GM19351 (cell line): ENCODE results near the gene CDK2AP2.

Source experiments
- ATAC-seq: cut with Tn5 transposase; IDR thresholded peaks from one replicate; pipeline ENCODE4 v1.9.1; 2021; ENCODE audit warnings: mild to moderate bottlenecking, moderate library complexity; ENCODE audit not compliant: unreplicated experiment

CDK2AP2 gene

GRCh38 chr11:67504005-67504949, 3.7 kb downstream of the CDK2AP2 start:
- no peak for ATAC-seq

DNA sequence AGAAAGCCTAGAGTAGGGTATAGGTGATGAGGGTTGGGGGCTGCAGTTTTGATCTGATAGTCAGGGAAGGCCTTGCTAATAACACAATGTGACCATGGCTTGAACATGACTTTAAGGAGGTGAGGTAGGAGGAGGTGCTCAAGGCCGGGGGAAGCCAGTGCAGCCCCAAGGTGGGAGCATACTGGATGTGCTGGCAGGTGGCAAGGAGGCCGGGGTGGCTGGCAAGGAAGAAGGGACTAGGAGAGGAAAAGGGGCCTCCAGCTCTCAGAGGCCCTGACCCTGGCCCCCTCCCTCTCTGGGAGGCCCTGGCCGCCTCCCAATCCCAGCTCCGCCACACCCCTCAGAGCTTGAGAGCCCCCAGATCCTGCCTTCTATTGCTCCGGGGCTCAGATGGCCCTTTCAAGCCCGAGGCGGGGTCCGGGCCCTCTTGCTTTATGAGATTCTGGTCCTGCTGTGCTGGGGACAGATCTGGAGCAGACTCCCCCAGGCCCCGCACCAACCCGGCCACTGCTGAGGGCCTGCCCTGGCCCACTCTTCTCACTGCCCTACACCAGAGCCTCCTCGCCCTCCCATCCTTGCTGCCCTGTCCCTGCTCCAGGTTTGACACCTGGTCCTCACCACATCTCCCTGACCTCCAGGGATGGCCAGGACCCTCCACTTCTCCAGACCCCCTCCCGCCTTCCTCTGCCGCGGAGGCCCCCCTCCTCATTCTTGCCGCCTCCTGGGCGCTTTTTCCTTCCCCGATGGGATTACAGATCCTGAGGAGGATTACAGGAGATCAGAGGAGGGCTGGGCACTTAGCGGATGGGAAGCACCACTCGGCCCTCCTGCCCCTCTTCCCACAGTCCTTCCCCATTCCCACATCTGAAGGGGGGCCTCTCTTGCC, 4.6 kb downstream of the CDK2AP2 start:
- no peak for ATAC-seq

DNA sequence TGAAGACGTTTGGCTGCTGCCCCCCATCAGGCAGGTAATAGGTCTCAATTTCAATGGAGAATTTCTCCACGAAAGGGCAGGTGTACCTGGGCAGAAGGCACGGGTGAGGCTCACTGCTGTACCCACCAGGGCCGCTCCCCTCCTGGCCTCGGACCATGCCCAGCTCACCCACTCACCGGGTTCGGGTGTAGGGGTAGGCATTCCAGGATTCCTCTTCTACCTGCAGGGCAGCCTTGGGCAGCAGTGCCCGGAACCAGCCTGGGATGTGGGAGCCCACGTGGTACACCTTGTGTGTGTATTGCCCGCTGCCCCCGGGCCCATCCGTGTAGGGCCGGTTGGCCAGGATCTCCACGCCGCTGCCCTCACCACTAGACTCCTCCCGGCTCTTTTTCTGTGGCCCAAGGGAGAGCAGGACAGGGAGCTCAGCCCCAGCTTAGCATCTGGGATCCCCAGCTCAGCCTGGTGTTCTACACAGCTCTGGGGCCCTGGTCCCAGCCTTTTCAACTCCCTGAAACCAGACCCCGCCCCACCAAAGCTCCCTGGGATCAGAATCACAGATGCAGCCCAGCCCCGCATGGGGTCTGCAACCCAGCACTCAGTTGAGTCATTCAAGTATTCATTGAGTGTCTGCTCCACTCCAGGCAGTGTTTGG, 5.5 kb downstream of the CDK2AP2 start:
- ATAC-seq: no peak

DNA sequence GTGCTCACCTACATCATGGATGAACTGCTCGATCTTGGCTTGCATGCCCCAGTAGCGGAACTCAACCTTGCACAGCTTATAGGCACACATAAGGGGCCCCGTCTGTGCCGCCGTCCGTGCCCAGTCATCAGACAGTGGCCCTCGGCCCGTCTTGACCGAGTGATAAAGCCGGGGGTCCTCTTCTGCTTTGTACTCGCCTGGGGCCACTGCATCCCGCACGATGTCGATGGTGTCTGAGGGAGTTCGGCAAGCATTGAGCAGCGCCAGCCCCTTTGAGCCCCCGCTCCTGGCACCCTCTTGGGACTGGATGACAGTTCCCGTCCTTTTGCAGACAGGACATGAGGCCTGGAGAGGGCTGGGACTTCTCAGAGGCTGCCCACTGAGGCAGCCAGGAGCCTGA, 6.1 kb downstream of the CDK2AP2 start:
- ATAC-seq: no peak

DNA sequence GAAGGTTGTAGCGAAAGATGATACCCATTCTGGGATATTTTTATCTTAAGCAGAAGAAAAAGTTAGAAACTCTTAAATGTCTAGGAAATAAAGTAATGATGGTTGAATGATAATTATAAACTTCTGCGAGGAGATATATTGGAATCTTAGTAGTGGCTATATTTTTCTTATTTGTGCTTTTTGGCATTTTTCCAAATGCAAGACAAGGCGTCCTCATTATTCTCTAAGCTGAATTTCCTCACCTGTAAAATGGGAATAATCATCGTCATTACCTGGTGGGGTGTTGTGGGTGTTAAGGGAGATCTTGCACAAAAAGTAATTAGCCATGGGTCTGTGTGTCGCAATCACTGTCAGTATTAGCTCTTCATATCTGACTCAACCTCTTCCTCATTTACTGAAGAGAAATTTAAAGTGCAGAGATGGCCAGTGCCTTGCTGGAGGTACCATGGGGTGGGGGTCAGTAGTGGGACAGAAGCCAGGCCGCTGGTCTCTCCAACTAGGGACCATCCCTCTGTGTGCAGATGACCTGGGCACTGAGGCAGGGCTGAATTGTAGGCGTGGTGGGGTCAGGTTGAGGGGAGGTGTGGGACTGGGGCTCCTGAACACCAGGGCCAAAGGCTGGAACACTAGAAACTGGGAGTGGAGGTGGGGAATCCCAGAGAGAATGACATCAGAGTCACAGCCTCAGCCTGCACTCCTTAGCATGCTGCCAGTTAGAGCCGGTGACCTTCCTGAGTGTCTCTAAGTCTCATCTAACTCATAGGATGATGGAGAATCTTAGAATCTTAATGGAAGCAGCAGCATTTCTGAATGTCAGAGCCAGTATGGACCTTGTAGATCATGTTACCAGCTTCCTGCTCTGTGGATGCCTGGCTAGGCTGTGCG, 6.9 kb downstream of the CDK2AP2 start:
- ATAC-seq: no peak

- ATAC-seq: no peak
Measured at GRCh38 chr11:67500484-67500821, 7.5 kb downstream of the CDK2AP2 start.

GRCh38 chr11:67499808-67500483, 8.0 kb downstream of the CDK2AP2 start:
- ATAC-seq: no peak

DNA sequence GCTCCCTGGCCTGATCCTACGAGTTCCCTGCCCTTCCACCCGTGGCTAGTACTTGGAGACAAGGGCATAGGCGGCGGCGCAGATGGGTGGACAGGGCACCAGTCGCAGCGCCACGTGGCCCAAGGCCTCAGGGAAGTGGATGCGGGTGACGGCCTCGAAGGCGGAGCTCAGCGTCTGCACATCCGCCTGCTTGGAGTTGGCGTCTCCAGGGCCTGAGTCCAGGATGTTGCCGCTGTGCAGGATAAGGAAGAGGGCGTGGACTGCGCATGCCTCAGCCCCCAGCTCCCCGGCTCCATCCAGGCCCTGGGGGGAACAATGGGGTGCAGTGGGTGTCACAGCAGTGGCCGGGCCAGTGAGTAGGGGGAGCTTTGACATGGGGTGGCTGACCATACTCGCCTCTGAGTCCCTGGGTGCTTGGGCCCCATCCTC, 9.4 kb downstream of the CDK2AP2 start:
- no peak for ATAC-seq

GRCh38 chr11:67497656-67498291, 10.2 kb downstream of the CDK2AP2 start:
- no peak for ATAC-seq

DNA sequence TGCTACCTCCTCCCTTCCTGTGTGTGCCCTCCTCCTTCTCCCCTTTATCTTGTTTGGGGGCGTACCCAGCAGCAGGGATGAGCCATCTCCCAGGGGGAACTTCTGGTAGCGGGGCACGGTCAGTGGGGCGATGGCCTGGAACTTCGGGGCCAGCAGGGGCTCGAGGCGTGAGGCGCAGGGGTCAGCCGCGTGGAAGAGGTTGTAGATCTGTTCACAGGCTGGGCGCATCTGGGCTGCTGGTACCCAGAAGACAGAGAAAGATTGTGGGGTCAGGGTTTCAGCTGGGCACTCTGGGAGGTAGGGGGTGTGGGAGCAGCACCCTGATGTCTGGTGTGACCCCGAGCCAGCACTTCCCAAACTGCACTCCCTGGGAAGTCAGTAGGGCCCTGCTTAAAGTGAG, 11.8 kb downstream of the CDK2AP2 start:
- ATAC-seq: no peak

- no peak for ATAC-seq
Measured at GRCh38 chr11:67495234-67496005, 12.5 kb downstream of the CDK2AP2 start.

- ATAC-seq: no peak
Measured at GRCh38 chr11:67494371-67495233, 13.4 kb downstream of the CDK2AP2 start.

- no peak for ATAC-seq
Measured at GRCh38 chr11:67493548-67494370, 14.2 kb downstream of the CDK2AP2 start.

DNA sequence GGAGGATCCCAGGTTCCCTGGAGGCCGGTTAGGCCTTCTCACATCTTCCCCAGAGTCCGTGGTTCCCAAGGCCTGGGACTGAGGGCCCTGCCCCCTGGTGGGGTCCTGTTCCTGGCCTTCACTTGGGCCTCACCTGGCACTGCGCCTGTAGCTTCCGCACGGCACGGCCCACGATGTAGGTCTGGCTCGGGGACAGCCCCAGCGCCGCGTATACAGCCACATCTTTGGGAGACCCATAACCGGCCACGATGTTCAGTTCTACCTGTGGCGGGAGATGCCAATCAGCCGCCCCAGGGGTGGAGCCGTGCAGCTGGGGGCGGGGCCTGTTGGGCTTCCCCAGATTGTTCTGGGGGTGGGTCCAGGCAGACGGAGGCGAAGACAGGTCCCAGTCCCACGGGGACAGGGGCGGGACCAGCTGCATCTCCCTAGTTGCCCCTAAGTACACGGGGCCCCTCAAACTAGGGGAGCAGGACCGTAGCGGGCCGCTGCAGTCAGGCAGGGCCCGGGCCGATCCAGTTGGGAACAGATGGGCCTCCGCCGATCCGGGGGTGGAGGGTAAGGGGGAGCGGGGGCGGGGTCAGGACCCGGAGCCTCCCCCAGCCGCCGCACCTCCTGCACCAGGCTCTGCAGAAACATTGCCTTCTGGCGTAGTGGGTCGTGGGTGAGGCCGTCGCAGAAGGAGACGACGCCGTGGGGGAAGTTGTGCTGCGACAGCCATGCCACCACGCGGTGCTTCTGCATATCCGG, 15.0 kb downstream of the CDK2AP2 start:
- ATAC-seq: no peak

GRCh38 chr11:67492069-67492727, 15.8 kb downstream of the CDK2AP2 start:
- ATAC-seq: no peak
